Motor neuron (in vitro differentiated cells): ENCODE measurements around the gene SPACA4. TPM values are rescaled to one million over a fixed set of nuclear protein-coding genes. Genes with fewer than 3 reads are reported as not detected.

Experiments used
- ATAC-seq, 8 experiments: fragments of 200-7000 bp; cut with Tn5 transposase; replicated peaks in 6 of 8; 2 replicates each; pipeline ENCODE4 v1.8.0; 2021; ENCODE audit warnings: mild to moderate bottlenecking in 8 of 8, moderate library complexity in 8 of 8
- H3K27ac ChIP-seq, 2 donors: fragments of 250-450 bp; sonication (Bioruptor Pico); 2 replicates each; pipeline ENCODE4 v1.9.0; 2021; ENCODE audit warnings: antibody characterized with exemption in 2 of 2, mild to moderate bottlenecking in 2 of 2, moderate library complexity in 1 of 2
- H3K4me1 ChIP-seq, 2 donors: fragments of 250-450 bp; sonication (Bioruptor Pico); replicated peaks in 1 of 2; 2 replicates each; pipeline ENCODE4 v1.6.1; 2021; ENCODE audit warnings: antibody characterized with exemption in 2 of 2, mild to moderate bottlenecking in 2 of 2, moderate library complexity in 1 of 2
- H3K4me3 ChIP-seq, 5 donors: fragments of 250-450 bp; sonication (Bioruptor Pico); 2 replicates each; pipeline ENCODE4 v1.9.0; 2021; ENCODE audit warnings: antibody characterized with exemption in 5 of 5, mild to moderate bottlenecking in 5 of 5, moderate library complexity in 4 of 5
- WGBS, 10 experiments: fragments of 450-650 bp; shearing (Covaris generic); methylation state at CpG; one replicate each; pipeline ENCODE4 v1.0.0; 2022; 5-methylcytosine and 5-hydroxymethylcytosine counted together
- in situ Hi-C, 9 experiments: fragments of 400-800 bp; cut with MboI; loops; one replicate each; pipeline ENCODE4 v1.15.0; 2021; ENCODE audit warnings: low sequenced_read_pairs in 9 of 9, low pct_unique_long_range_greater_than_20kb in 2 of 9; ENCODE audit not compliant: unreplicated experiment in 9 of 9
- total RNA-seq, 8 experiments: library from RNA; unstranded; fragments of 300-600 nt; gene quantifications; 2 replicates each; pipeline versions ENCODE4 v1.2.3 to v1.2.4, GENCODE V29; 2022

SPACA4 gene, protein sequence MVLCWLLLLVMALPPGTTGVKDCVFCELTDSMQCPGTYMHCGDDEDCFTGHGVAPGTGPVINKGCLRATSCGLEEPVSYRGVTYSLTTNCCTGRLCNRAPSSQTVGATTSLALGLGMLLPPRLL
- total RNA-seq = under 1 TPM in 4 of 8 experiments, not detected in 4; 0.22 to 0.66 (median 0.50) TPM

DNA sequence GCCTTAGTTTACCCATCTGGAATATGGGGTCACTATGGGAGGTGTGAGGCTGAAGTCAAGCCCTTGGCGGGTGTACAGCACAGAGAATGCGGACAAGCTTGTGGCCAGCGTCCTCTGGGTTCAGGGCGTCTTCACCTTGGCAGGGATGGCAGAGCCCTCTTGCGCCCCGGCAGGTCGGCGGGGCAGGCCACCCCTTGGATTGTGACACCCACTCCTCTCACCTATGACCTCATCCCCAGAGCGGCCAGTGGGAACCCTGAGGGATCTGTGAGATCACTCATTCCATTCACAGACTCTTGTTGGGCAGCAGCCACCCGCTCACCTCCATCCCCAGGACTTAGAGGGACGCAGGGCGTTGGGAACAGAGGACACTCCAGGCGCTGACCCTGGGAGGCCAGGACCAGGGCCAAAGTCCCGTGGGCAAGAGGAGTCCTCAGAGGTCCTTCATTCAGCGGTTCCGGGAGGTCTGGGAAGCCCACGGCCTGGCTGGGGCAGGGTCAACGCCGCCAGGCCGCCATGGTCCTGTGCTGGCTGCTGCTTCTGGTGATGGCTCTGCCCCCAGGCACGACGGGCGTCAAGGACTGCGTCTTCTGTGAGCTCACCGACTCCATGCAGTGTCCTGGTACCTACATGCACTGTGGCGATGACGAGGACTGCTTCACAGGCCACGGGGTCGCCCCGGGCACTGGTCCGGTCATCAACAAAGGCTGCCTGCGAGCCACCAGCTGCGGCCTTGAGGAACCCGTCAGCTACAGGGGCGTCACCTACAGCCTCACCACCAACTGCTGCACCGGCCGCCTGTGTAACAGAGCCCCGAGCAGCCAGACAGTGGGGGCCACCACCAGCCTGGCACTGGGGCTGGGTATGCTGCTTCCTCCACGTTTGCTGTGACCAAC, at the start of gene SPACA4:
Gene SPACA4 (plus strand): TSS at position 280 of the 896 bp plus-strand sequence. CDS start 237 bp downstream, at position 517.
- peak in 4 of 8 experiments; percentile 11 to 19 (median 15) for ATAC-seq
- no peak within 1 kb of the TSS for H3K27ac ChIP-seq
- in situ Hi-C loops = no loop called here
- H3K4me3 ChIP-seq = no peak within 1 kb of the TSS
- 80 to 100% (median 94%) methylated on average over 2 to 13 of the region's 39 CpGs; no CpG with 5 or more reads in 4 of the 10 experiments for WGBS, 10 experiments
- H3K4me1 ChIP-seq = no peaks in the 10 kb centered on the region

DNA sequence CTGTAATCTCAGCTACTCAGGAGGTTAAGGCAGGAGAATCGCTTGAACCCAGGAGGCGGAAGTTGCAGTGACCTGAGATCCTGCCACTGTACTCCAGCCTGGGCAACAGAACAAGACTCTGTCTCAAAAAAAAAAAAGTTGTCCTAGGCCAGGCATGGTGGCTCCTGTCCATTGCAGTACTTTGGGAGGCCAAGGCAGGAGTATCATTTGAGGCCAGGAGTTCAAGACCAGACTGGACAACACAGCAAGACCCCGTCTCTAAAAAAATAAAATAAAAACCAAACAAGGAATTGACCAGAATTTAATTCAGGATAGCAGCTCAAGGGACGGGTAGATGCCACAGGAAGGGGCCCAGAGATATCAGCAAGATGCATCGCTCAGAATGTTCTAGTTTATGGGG, 49.7 kb upstream of the SPACA4 start:
- Histone ChIP-seq H3K4me3 (no peak overlapping the region), H3K27ac (no peak overlapping the region), H3K4me1 (peaks cover 4 to 12% of the 10 kb centered on the region in 2 donors)
- in situ Hi-C loops = no loop called here
- ATAC-seq = no peak
- 90 to 100% (median 95%) methylated on average over 1 to 5 of the region's 5 CpGs; no CpG with 5 or more reads in 1 of the 10 experiments for WGBS, 10 experiments

DNA sequence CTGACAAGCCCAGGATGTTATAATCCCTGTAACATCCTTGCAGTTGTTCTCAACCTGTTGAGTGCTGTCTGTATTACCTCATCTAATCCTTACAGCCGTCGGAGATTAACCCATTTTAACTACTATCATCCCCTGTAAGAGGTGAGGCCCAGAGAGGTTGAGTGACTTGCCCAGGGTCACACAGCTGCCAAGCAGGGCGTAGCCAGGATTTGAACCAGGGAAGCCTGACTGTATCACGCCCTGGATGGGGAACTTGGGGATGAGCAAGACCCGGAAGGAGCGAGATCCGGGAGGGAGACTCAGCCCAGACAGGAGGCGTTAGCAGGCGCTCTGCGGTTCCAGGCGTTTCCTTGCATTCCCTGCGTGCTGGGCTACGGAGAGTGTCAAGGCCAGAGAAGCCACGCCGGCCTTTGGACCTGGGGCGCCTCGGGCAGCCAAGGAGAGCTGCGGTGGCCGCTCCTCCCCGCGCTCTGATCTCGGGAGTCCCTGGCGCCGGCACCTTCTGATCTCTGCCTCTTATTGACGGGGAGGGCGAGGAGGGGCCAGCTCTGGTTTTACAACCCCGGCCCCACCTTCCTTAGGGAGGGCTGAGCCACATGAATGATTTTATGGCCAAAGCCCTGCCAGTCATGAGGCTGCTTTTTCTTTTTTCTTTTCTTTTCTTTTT, 48.4 kb upstream of the SPACA4 start:
- WGBS, 10 experiments = 0 to 69% (median 30%) methylated on average over 2 to 17 of the region's 27 CpGs; no CpG with 5 or more reads in 2 of the 10 experiments
- ATAC-seq = peak in 7 of 8 experiments; percentile 32 to 94 (median 71)
- Histone ChIP-seq H3K4me1 (peaks cover 6 to 13% of the 10 kb centered on the region in 2 donors), H3K27ac (no peak overlapping the region), H3K4me3 (no peak overlapping the region)
- in situ Hi-C loops = no loop called here

DNA sequence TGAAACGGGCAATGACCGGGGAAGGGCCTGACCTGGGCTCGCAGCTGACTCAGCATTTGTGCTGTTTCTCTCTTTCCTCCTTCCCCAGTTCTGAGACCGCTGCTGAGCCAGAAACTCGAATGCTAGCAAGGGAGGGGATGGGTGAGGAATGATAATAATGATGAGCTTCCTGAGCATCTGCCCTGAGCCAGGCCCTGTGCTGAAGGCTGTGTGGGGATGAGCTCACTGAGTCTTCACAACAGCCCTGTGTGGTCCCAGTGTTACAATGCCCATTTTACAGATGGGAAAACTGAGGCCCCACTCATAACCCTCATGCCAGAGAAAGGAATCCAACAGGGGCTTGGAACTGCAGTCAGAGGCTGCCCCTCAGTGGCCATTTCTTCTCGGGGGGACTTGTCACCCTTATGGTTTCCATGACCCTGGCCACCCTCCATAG, 46.4 kb upstream of the SPACA4 start:
- 33 to 100% (median 84%) methylated on average over 1 to 5 of the region's 6 CpGs; no CpG with 5 or more reads in 1 of the 10 experiments for WGBS, 10 experiments
- ATAC-seq = no peak
- H3K4me3 ChIP-seq = no peak overlapping the region
- H3K4me1 ChIP-seq = peaks cover 6 to 12% of the 10 kb centered on the region in 2 donors
- H3K27ac ChIP-seq = no peak overlapping the region
- in situ Hi-C loops = no loop called here

DNA sequence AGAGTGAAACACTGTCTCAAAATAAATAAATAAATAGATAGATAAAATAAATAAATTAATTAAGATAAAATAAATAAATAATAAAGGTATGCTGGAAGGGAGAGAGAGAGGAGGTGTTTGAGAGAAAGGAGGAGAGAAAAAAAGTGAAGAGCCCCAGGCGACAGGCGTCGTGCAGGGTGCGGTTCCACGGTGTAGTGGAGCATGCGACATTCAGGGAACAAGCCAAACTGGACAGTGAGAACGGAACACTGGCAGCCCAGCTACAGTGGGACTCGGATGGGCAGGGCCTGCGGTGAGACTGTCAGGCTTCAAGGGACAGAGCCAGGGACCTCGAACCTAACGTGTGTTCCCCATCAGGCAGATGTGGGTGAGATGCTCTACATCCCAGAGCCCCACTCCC, 45.1 kb upstream of the SPACA4 start:
- no peak overlapping the region for H3K27ac ChIP-seq
- 69 to 100% (median 88%) methylated on average over 3 to 9 of the region's 11 CpGs; no CpG with 5 or more reads in 2 of the 10 experiments for WGBS, 10 experiments
- H3K4me3 ChIP-seq = no peak overlapping the region
- peaks cover 6 to 7% of the 10 kb centered on the region in 2 donors for H3K4me1 ChIP-seq
- ATAC-seq = no peak
- in situ Hi-C loops = no loop called here

DNA sequence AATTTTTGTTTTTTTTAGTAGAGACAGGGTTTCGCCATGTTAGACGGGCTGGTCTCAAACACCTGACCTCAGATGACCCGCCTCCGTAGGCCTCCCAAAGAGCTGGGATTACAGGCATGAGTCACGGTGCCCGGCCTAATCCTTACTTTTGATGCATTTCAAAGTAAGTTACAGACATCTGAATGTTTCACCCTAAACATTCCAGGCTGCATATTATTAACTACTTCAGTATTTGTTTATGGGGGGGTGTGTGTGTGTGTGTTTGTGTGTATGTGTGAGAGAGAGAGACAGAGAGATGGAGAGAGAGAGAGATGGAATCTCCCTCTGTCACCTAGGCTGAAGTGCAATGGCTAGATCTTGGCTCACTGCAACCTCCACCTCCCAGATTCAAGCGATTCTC, 41.5 kb upstream of the SPACA4 start:
- no peak overlapping the region for H3K4me3 ChIP-seq
- in situ Hi-C loops = no loop called here
- H3K27ac ChIP-seq = no peak overlapping the region
- ATAC-seq = peak in 2 of 8 experiments; percentile 4 to 8
- 39 to 100% (median 65%) methylated on average over 1 to 7 of the region's 7 CpGs; no CpG with 5 or more reads in 2 of the 10 experiments for WGBS, 10 experiments
- peaks cover 6% of the 10 kb centered on the region in 2 donors for H3K4me1 ChIP-seq

DNA sequence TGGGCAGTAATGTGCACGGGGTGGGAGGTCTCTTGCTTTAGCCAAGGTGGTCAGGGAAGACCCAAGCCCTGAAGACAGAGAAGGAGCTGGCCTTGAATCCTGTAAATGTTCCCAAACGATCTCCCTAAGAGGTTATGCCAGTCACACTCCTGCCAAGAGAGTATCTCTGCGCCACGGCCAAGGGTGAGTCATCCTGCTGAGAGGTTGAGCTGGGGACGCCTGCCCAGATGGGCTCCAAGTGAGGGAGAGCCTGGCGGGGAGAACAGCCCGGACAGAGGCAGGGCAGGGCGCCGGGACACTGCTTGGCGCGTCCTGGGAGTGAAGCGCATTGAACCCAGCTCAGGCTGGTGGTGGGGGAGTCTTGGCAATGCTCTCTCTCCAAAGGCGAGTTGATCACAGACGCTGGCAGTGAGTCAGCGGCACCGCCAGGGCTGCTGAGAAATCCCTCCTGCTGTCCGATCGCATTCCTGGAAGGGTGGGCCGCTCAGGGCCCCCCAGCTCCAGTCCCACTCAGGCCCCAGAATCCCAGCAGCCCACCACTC, 38.1 kb upstream of the SPACA4 start:
- Histone ChIP-seq H3K4me1 (peaks cover 5 to 13% of the 10 kb centered on the region in 2 donors), H3K4me3 (no peak overlapping the region), H3K27ac (no peak overlapping the region)
- in situ Hi-C loops = no loop called here
- ATAC-seq = peak; percentile 73 to 96 (median 92)
- WGBS, 10 experiments = 0 to 80% (median 40%) methylated on average over 1 to 7 of the region's 19 CpGs; no CpG with 5 or more reads in 4 of the 10 experiments

DNA sequence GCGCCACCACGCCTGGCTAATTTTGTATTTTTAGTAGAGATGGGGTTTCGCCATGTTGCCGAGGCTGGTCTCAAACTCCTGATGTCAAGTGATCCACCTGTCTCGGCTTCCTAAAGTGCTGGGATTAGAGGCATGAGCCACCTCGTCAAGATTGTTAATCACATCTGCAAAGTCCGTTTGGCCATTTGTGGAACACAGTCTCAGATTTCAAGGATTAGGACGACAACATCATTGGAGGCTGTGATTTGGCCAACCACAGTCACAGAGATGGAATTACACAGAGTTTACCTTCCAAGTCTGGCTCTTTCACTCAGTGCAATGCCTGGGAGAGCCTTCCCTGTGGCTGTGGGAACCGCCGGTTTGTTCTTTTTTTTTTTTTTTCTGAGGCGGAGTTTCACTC, 36.7 kb upstream of the SPACA4 start:
- ATAC-seq = peak in 1 of 8 experiments; percentile 18
- peaks cover 4 to 12% of the 10 kb centered on the region in 2 donors for H3K4me1 ChIP-seq
- no peak overlapping the region for H3K4me3 ChIP-seq
- in situ Hi-C loops = no loop called here
- 30 to 100% (median 80%) methylated on average over 1 to 7 of the region's 11 CpGs; no CpG with 5 or more reads in 3 of the 10 experiments for WGBS, 10 experiments
- H3K27ac ChIP-seq = no peak overlapping the region

DNA sequence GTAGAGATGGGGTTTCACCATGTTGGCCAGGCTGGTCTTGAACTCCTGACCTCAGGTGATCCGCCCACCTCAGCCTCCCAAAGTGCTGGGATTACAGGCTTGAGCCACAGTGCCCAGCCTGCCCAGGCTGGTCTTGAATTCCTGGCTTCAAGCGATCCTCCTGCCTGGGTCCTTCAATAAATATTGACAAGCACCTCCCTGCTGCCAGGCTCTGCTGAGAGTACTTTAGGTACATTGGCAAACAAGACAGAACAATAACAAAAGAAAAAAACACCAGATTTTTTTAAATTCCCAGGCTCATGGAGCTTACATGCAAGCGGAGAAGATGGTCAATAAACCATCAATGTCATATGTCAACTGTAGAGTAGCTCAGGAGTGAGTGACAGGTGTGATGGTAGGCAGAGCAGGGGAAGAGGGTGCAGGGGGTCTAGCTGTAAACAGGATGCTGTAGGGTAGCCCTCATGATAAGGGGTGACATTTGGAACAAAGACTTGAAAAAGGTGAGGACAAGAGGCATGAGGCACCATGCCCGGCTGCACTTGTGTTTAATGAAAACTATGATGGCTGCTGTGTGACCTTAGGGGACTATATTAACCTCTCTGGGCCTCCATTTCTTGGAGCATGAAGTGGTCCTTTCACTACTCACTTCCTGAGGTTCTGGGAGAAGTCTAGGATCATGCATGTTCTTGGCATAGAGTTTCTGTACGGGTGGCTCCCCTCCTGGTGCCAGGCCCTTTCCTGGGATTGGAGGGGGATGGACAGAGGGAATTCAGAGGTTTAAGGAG, 35.0 kb upstream of the SPACA4 start:
- H3K4me1 ChIP-seq = peaks cover 4 to 12% of the 10 kb centered on the region in 2 donors
- in situ Hi-C loops = no loop called here
- no peak overlapping the region for H3K4me3 ChIP-seq
- no peak overlapping the region for H3K27ac ChIP-seq
- 40 to 100% (median 80%) methylated on average over 1 to 3 of the region's 5 CpGs; no CpG with 5 or more reads in 1 of the 10 experiments for WGBS, 10 experiments
- ATAC-seq = no peak

DNA sequence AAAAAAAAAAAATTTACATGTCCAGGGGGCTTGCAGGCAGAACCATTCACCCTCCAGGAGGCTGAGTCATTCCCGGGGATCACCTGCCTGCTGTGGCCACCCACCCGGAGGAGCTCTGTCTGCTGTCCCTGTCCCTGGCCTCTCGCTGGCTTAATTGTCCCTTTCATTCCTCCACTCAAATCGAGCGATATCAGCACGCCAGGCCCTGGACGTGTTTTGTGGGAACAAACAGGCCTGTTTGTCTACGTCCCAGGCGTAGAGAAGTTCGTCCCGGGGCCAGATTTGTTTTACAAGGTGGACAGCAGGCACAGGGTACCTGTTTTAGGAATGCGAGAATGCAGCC, 33.4 kb upstream of the SPACA4 start:
- peaks cover 4 to 12% of the 10 kb centered on the region in 2 donors for H3K4me1 ChIP-seq
- 45 to 75% (median 63%) methylated on average over 5 to 7 of the region's 12 CpGs; no CpG with 5 or more reads in 6 of the 10 experiments for WGBS, 10 experiments
- ATAC-seq = peak in 5 of 8 experiments; percentile 63 to 92 (median 83)
- in situ Hi-C loops = no loop called here
- H3K27ac ChIP-seq = peak overlapping the region in 1 of 2 donors; percentile 74
- H3K4me3 ChIP-seq = no peak overlapping the region

DNA sequence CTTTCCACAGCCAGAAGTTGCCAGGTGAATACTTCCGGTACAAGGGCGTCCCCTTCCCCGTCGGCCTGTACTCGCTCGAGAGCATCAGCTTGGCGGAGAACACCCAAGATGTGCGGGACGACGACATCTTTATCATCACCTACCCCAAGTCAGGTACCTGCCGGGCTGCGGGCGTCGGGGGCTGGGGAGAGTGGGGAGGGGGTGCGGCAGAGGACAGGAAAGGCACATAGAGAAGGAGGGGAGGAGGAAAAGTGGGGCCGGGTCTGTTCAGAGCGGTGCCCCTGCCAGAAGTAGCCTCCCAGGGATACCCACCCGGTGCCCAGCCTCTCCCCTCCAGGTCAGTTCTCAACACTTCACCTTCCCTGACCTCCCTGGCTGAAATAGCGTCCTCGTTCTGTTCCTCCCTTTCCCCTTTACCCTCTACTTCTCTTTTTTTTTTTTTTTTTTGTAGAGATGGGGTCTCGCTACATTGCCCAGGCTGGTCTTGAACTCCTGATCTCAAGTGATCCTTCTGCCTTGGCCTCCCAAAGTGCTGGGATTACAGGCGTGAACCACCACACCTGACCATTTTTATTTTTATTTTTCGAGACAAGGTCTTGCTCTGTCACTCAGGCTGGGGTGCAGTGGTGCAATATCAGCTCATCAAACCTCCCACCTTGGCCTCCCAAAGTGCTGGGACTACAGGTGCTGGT, 30.5 kb upstream of the SPACA4 start:
- peaks cover 4 to 12% of the 10 kb centered on the region in 2 donors for H3K4me1 ChIP-seq
- in situ Hi-C loops = loop anchor here in 7 of 9 experiments (25.0 kb wide), 4 partner anchors 89 to 314 kb away; partner anchors contain the start of genes CARD8 (in 2 of the 7) and ZNF114 (in 2 of the 7)
- ATAC-seq = no peak
- 29 to 89% (median 79%) methylated on average over 2 to 5 of the region's 23 CpGs; no CpG with 5 or more reads in 2 of the 10 experiments for WGBS, 10 experiments
- no peak overlapping the region for H3K4me3 ChIP-seq
- no peak overlapping the region for H3K27ac ChIP-seq
